NCI-H2171 treated with DMSO at 0.1 percent for 48 hours (cell line): ENCODE results near the gene EXOC7.
"Not testable (repeated sequence)": the region's sequence is repeated elsewhere in the genome, so short reads cannot be mapped to it uniquely, and the experiment has no call there.

Experiments
- DNase-seq: peaks from one replicate; lab custom pipeline; 2025; lab: John Stamatoyannopoulos, UW

The EXOC7 gene

GRCh38 chr17:76087531-76087930, 16.1 kb downstream of the EXOC7 start:
- DNase-seq, result no peak

- DNase-seq, result no peak
Observed at GRCh38 chr17:76086384-76086783, 17.2 kb downstream of the EXOC7 start.

GRCh38 chr17:76085731-76086366, 17.7 kb downstream of the EXOC7 start:
- no peak for DNase-seq

- no peak for DNase-seq
Observed at GRCh38 chr17:76085066-76085730, 18.4 kb downstream of the EXOC7 start.

GRCh38 chr17:76083536-76084182, 19.9 kb downstream of the EXOC7 start:
- no peak for DNase-seq

- no peak for DNase-seq
Observed at GRCh38 chr17:76082326-76083251, 21.0 kb downstream of the EXOC7 start.

GRCh38 chr17:76081295-76082210, 22.0 kb downstream of the EXOC7 start:
- DNase-seq, result no peak

GRCh38 chr17:76080768-76081287, 22.8 kb downstream of the EXOC7 start:
- DNase-seq, result no peak

- DNase-seq, result peak; percentile 20
Observed at GRCh38 chr17:76079956-76080767, 23.4 kb downstream of the EXOC7 start.

- no peak for DNase-seq
Observed at GRCh38 chr17:76079535-76079955, 24.0 kb downstream of the EXOC7 start.

GRCh38 chr17:76078860-76079534, 24.6 kb downstream of the EXOC7 start, which contains the start of gene ZACN:
ZACN (plus strand) TSS chr17:76079182; CDS start chr17:76079265, 83 bp downstream.
- no peak for DNase-seq

GRCh38 chr17:76078370-76078769, 25.2 kb downstream of the EXOC7 start:
- DNase-seq, result not testable (repeated sequence)

GRCh38 chr17:76077584-76078110, 25.9 kb downstream of the EXOC7 start:
- DNase-seq, result no peak

- no peak for DNase-seq
Observed at GRCh38 chr17:76076765-76077583, 26.6 kb downstream of the EXOC7 start.

GRCh38 chr17:76076146-76076764, 27.3 kb downstream of the EXOC7 start:
- no peak for DNase-seq

- no peak for DNase-seq
Observed at GRCh38 chr17:76075364-76076145, 28.0 kb downstream of the EXOC7 start.
